ENCODE measurements around the gene PFDN1. TPM values are rescaled to one million over a fixed set of nuclear protein-coding genes. Genes with fewer than 3 reads are reported as not detected.

PFDN1 gene
- total RNA-seq, 1 experiment from 2014 or later, result 48.9 TPM

GRCh38 chr5:140244525-140245025, 58.3 kb downstream of the PFDN1 start:
- H3K4me2 ChIP-seq (ENCODE audit: low read length), result no peak overlapping the region
- H3K9ac ChIP-seq (ENCODE audit: low read length), result no peak overlapping the region
- H3K4me3 ChIP-seq (replicated peaks in 1 of 2; ENCODE audit: low read depth in 1 of 2, low read length in 2 of 2), result no peak overlapping the region
- peaks cover 12% of the 10 kb centered on the region for H3K79me2 ChIP-seq (ENCODE audit: insufficient read depth, low read length)
- H3K9me2 ChIP-seq (ENCODE audit: insufficient read depth), result no peaks in the 10 kb centered on the region
- H3K9me3 ChIP-seq (ENCODE audit: control insufficient read depth in 1 of 2, insufficient read depth in 1 of 2, low read depth in 1 of 2, low read length in 2 of 2), result no peaks in the 10 kb centered on the region
- peak in 2 of 3 experiments; percentile 72 to 81; a peak in 4 of 6 replicates for TF ChIP-seq CTCF (IDR thresholded peaks at IDR 0.05 in 2 of 3, conservative IDR thresholded peaks at IDR 0.05 in 1 of 3; ENCODE audit: borderline replicate concordance in 1 of 3, insufficient read depth in 1 of 3, low read depth in 2 of 3, low read length in 2 of 3)
- no peak for TF ChIP-seq REST (IDR thresholded peaks at IDR 0.05; ENCODE audit: low read depth)
- peak; percentile 54 for TF ChIP-seq YY1 (IDR thresholded peaks at IDR 0.05; ENCODE audit: extremely low read depth, insufficient replicate concordance, low read depth, low read length)
- H4K20me1 ChIP-seq (ENCODE audit: insufficient read depth), result no peaks in the 10 kb centered on the region
- no peak overlapping the region for H3K27ac ChIP-seq (ENCODE audit: low read depth, low read length)
- ATAC-seq, result peak; percentile 63
- intact Hi-C loops (cut with micrococcal nuclease), result loop anchor here (1.0 to 5.0 kb wide), 3 partner anchors 102 to 473 kb away; partner anchors contain the start of gene HBEGF
- no peak for DNase-seq (ENCODE audit: low read depth, low spot score)
- no peaks in the 10 kb centered on the region for H3K27me3 ChIP-seq (ENCODE audit: insufficient read depth, low read length)
- CTCF ChIA-PET, result interaction anchor here (0.7 to 8.0 kb wide), 25 partner anchors 9 to 475 kb away, joined by 3 to 186 read pairs (median 4); partner anchors contain the start of genes HBEGF and SLC4A9
- BruUV-seq (replicated peaks), result no TSS peak
- H3K36me3 ChIP-seq (ENCODE audit: control insufficient read depth in 1 of 2, insufficient read depth in 2 of 2, low read length in 2 of 2), result peaks cover 2 to 7% of the 10 kb centered on the region in 2 experiments; a peak in 1 of 4 replicates
- RAD21 ChIA-PET (ENCODE audit: low non-redundant PET in 1 of 2, low total read pairs in 2 of 2, uncharacterized antibody in 2 of 2, unreplicated experiment in 2 of 2), result interaction anchor here (0.7 to 1.9 kb wide), 13 partner anchors 17 to 476 kb away, joined by 3 to 20 read pairs (median 5); partner anchors contain the start of gene HBEGF (in 2 of the 2)
- H2AFZ ChIP-seq (ENCODE audit: low read depth, low read length, poor library complexity, severe bottlenecking), result no peak overlapping the region
- POLR2A ChIA-PET, result interaction anchor here (0.7 to 7.0 kb wide), 3 partner anchors 101 to 474 kb away, joined by 4 to 57 read pairs (median 16); partner anchors contain the start of gene HBEGF
- peaks cover 25 to 33% of the 10 kb centered on the region in 2 experiments for H3K4me1 ChIP-seq (ENCODE audit: control insufficient read depth in 1 of 2, insufficient read depth in 2 of 2, low read length in 2 of 2)
